GM19099 (cell line): ENCODE data around the gene GRIK1.

Experiments
- POLR2A ChIP-seq: IDR thresholded peaks from 3 replicates; pipeline ENCODE4 v1.6.1; 2011; ENCODE audit warnings: low read depth; ENCODE audit not compliant: insufficient read length; ENCODE audit errors: extremely low read depth

GRIK1 gene

GRCh38 chr21:29875036-29875716 is 64.6 kb downstream of the GRIK1 start:
- TF ChIP-seq POLR2A: no peak

- no peak for TF ChIP-seq POLR2A
Measured at GRCh38 chr21:29873908-29874307, 65.9 kb downstream of the GRIK1 start.

- TF ChIP-seq POLR2A: no peak
Measured at GRCh38 chr21:29870814-29871213, 69.0 kb downstream of the GRIK1 start.

GRCh38 chr21:29867796-29868195 is 72.0 kb downstream of the GRIK1 start:
- TF ChIP-seq POLR2A: no peak

- TF ChIP-seq POLR2A: no peak
Measured at GRCh38 chr21:29860346-29860745, 79.5 kb downstream of the GRIK1 start.

- no peak for TF ChIP-seq POLR2A
Measured at GRCh38 chr21:29857150-29857549, 82.6 kb downstream of the GRIK1 start.

- TF ChIP-seq POLR2A: no peak
Measured at GRCh38 chr21:29854795-29855194, 85.0 kb downstream of the GRIK1 start.

- no peak for TF ChIP-seq POLR2A
Measured at GRCh38 chr21:29851611-29852010, 88.2 kb downstream of the GRIK1 start.

GRCh38 chr21:29849735-29850176 is 90.0 kb downstream of the GRIK1 start:
- no peak for TF ChIP-seq POLR2A

GRCh38 chr21:29843804-29844203 is 96.0 kb downstream of the GRIK1 start:
- TF ChIP-seq POLR2A: no peak

- no peak for TF ChIP-seq POLR2A
Measured at GRCh38 chr21:29834617-29835016, 105.2 kb downstream of the GRIK1 start.

- no peak for TF ChIP-seq POLR2A
Measured at GRCh38 chr21:29832217-29832616, 107.6 kb downstream of the GRIK1 start.

- no peak for TF ChIP-seq POLR2A
Measured at GRCh38 chr21:29829564-29830275, 110.1 kb downstream of the GRIK1 start.

GRCh38 chr21:29827647-29828046 is 112.1 kb downstream of the GRIK1 start:
- TF ChIP-seq POLR2A: no peak

- no peak for TF ChIP-seq POLR2A
Measured at GRCh38 chr21:29827236-29827635, 112.6 kb downstream of the GRIK1 start.

GRCh38 chr21:29826386-29826785 is 113.4 kb downstream of the GRIK1 start:
- TF ChIP-seq POLR2A: no peak

- TF ChIP-seq POLR2A: no peak
Measured at GRCh38 chr21:29825936-29826335, 113.9 kb downstream of the GRIK1 start.

GRCh38 chr21:29825345-29825744 is 114.5 kb downstream of the GRIK1 start:
- no peak for TF ChIP-seq POLR2A
